A549 (cell line): ENCODE data around the gene DNALI1. TPM values are rescaled to one million over a fixed set of nuclear protein-coding genes. Genes with fewer than 3 reads are reported as not detected.

Source experiments
- ATAC-seq, 2 experiments: fragments of 200-7000 bp in 1 of 2; fragments of >200 bp in 1 of 2; cut with Nextera tagmentation in 1 of 2; cut with Tn5 transposase in 1 of 2; 3 replicates each; pipeline versions ENCODE4 v1.8.0 to v1.9.1; 2018 to 2020; ENCODE audit warnings: mild to moderate bottlenecking in 1 of 2, moderate library complexity in 1 of 2
- CTCF ChIA-PET: fragments of 300-600 bp; sonication (Branson Sonifier 250); formaldehyde crosslinking; extraction: SDS; loops from one replicate; lab custom pipeline; 2021; ENCODE audit warnings: antibody characterized with exemption, inconsistent platforms; lab: Yijun Ruan, JAX
- POLR2A ChIA-PET: fragments of 350-600 bp; formaldehyde crosslinking; extraction: SDS; loops from one replicate; lab custom pipeline; 2021; ENCODE audit warnings: antibody characterized with exemption, inconsistent platforms; lab: Yijun Ruan, JAX
- DNase-seq, 2 experiments: peaks; one replicate each; pipeline versions ENCODE4 v3.0.0 to v3.0.0-alpha.2; 2011 to 2016; ENCODE audit warnings: low read depth in 1 of 2, low spot score in 1 of 2
- FAIRE-seq: peaks from 2 replicates; lab custom pipeline; 2011; peaks lifted over from hg19 to GRCh38; lab: Jason Lieb, UNC
- H3K27ac ChIP-seq, 2 experiments: fragments of >200 bp; sonication (Bioruptor Twin); formaldehyde crosslinking; 3 replicates each; pipeline ENCODE4 v1.5.1; 2016 to 2017
- H3K4me1 ChIP-seq: fragments of >200 bp; sonication (Bioruptor Twin); formaldehyde crosslinking; 3 replicates; pipeline ENCODE4 v1.6.1; 2016
- H3K4me2 ChIP-seq: fragments of >200 bp; sonication (Bioruptor Twin); formaldehyde crosslinking; 3 replicates; pipeline ENCODE4 v1.6.1; 2016
- H3K4me3 ChIP-seq: fragments of >200 bp; sonication (Bioruptor Twin); formaldehyde crosslinking; 3 replicates; pipeline ENCODE4 v1.5.1; 2016
- H3K9me3 ChIP-seq: fragments of >200 bp; sonication (Bioruptor Twin); formaldehyde crosslinking; 3 replicates; pipeline ENCODE4 v1.6.1; 2016
- CEBPB ChIP-seq, 2 experiments: fragments of >200 bp in 1 of 2; sonication (Bioruptor Twin) in 1 of 2; formaldehyde crosslinking in 1 of 2; IDR thresholded peaks; 2 replicates each; pipeline ENCODE4 v1.6.1; 2012 to 2016
- CHD4 ChIP-seq: fragments of 200-600 bp; sonication (generic); IDR thresholded peaks from 2 replicates; pipeline ENCODE4 v1.6.1; 2016; ENCODE audit warnings: antibody characterized with exemption, mild to moderate bottlenecking, borderline replicate concordance
- ESRRA ChIP-seq: fragments of 150-350 bp; IDR thresholded peaks from 2 replicates; pipeline ENCODE4 v1.6.1; 2014; ENCODE audit warnings: mild to moderate bottlenecking, low read length, borderline replicate concordance
- FOSL2 ChIP-seq, 2 experiments: fragments of 450-650 bp in 1 of 2; fragments of >200 bp in 1 of 2; sonication (Bioruptor Twin) in 1 of 2; formaldehyde crosslinking; IDR thresholded peaks; 2 replicates each; pipeline versions ENCODE4 v1.5.0 to v1.6.1; 2016 to 2020; ENCODE audit warnings: mild to moderate bottlenecking in 1 of 2, moderate library complexity in 1 of 2
- HDAC2 ChIP-seq: fragments of 200-600 bp; sonication (generic); IDR thresholded peaks from 2 replicates; pipeline ENCODE4 v1.6.1; 2016
- HES2 ChIP-seq: fragments of >200 bp; sonication (Bioruptor Twin); formaldehyde crosslinking; IDR thresholded peaks from 2 replicates; pipeline ENCODE4 v1.6.1; 2016
- HOXB13 ChIP-seq: fragments of 250-450 bp; sonication (Bioruptor Pico); IDR thresholded peaks from 2 replicates; pipeline ENCODE4 v1.5.0; 2020; ENCODE audit warnings: low read depth, mild to moderate bottlenecking, moderate library complexity
- KDM5A ChIP-seq: fragments of 200-600 bp; sonication (generic); IDR thresholded peaks from 2 replicates; pipeline ENCODE4 v1.6.1; 2016; ENCODE audit warnings: antibody characterized with exemption, mild to moderate bottlenecking
- POLR2A ChIP-seq: IDR thresholded peaks from 2 replicates; pipeline ENCODE4 v1.6.1; 2012; ENCODE audit warnings: mild to moderate bottlenecking, low read length
- POLR2AphosphoS2 ChIP-seq: conservative IDR thresholded peaks from 2 replicates; pipeline ENCODE4 v1.6.1; 2012; ENCODE audit warnings: low read length, improper control_type of control experiment, inconsistent platforms
- RAD21 ChIP-seq, 2 experiments: fragments of >200 bp in 1 of 2; sonication (Bioruptor Twin) in 1 of 2; formaldehyde crosslinking in 1 of 2; IDR thresholded peaks in 1 of 2; conservative IDR thresholded peaks in 1 of 2; 2 replicates in 1 of 2; 3 replicates in 1 of 2; pipeline ENCODE4 v1.6.1; 2012 to 2018; ENCODE audit warnings: inconsistent platforms in 1 of 2
- RARB ChIP-seq: fragments of 250-450 bp; sonication (Bioruptor Pico); IDR thresholded peaks from 2 replicates; pipeline ENCODE4 v1.8.0; 2021; ENCODE audit warnings: mild to moderate bottlenecking, moderate library complexity
- REST ChIP-seq: fragments of 200-600 bp; sonication (generic); IDR thresholded peaks from 2 replicates; pipeline ENCODE4 v1.6.1; 2016; ENCODE audit warnings: antibody characterized with exemption, mild to moderate bottlenecking, moderate library complexity
- RFX5 ChIP-seq: fragments of 450-650 bp; IDR thresholded peaks from 2 replicates; pipeline ENCODE4 v1.7.1; 2014; ENCODE audit warnings: antibody characterized with exemption, mild to moderate bottlenecking, moderate library complexity
- SREBF2 ChIP-seq: fragments of 450-650 bp; IDR thresholded peaks from 2 replicates; pipeline ENCODE4 v1.6.1; 2014; ENCODE audit warnings: mild to moderate bottlenecking, moderate library complexity
- TFCP2L1 ChIP-seq: fragments of 250-450 bp; sonication (Bioruptor Pico); IDR thresholded peaks from 2 replicates; pipeline ENCODE4 v1.5.0; 2021; ENCODE audit warnings: mild to moderate bottlenecking
- ZFP36 ChIP-seq: fragments of 450-650 bp; IDR thresholded peaks from 2 replicates; pipeline ENCODE4 v1.6.1; 2014; ENCODE audit warnings: borderline replicate concordance; ENCODE audit not compliant: partially characterized antibody
- WGBS: methylation state at CpG from one replicate; pipeline ENCODE4 v1.1.6; 2017; ENCODE audit errors: missing lambda C conversion rate; 5-methylcytosine and 5-hydroxymethylcytosine counted together
- polyA plus RNA-seq, 4 experiments: library from polyadenylated mRNA; depleted of rRNA in 3 of 4; stranded (reverse); fragments of >200 nt; fragmentation: RNase III in 1 of 4; extraction: RNeasy Plus Mini Kit Qiagen cat#74134 plus additional on column Dnase treatment in 1 of 4; gene quantifications; 2 replicates in 3 of 4; 3 replicates in 1 of 4; pipeline ENCODE4 v1.2.3, GENCODE V29; 2011 to 2017
- TF ChIP-seq, protein P1 (sequence below): fragments of >200 bp; sonication (Bioruptor Twin); formaldehyde crosslinking; IDR thresholded peaks from 3 replicates; pipeline ENCODE4 v1.5.1; 2016
- TF ChIP-seq, protein P2 (sequence below): fragments of >200 bp; sonication (Bioruptor Twin); formaldehyde crosslinking; IDR thresholded peaks from 3 replicates; pipeline ENCODE4 v1.6.1; 2016

The DNALI1 gene
- polyA plus RNA-seq, 2 of the 4 experiments (the other 2 are of a cell fraction), result not detected

DNA sequence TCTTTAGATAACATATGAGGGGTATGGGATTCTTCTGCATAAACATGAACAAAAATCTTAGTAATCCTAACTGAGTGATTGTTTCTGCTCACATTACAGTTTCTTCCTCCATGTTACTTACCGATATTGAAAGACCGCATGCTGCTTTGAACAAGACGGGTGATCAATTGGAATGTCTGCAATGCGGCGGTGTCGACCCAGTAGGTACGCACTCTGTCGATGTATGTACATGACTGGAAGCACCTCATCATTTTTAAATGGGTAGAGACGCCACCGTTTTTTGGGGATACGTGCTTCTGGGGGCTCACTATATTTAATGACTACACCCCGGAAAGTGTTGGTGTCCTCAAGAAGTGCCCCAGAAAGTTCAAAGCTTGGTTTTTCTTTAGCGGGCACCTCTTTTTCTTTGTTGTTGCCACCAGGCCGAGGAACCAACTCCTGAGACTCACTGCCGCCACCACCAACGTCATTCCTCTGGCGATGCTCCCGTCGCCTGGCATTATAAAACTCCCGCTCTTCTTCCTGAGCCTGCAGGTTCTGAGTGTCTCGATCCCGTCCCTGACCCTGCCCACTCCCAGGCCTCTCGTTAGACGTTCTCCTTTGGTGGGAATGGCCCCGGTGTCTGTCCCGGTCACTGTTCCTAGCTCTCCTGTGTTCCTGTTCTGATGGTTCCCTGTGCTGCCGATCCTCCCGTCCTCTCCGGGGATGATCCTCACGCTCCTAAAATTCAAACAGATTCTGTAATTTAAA, 16.5 kb upstream of the DNALI1 start:
- H3K27ac ChIP-seq, result no peak overlapping the region
- no peak for ATAC-seq
- no peak overlapping the region for H3K4me2 ChIP-seq
- POLR2A ChIA-PET, result no interaction called here
- no peak for FAIRE-seq
- WGBS, result 95% methylated on average over 30 of the region's 30 CpGs
- no peak overlapping the region for H3K4me3 ChIP-seq
- DNase-seq, result no peak
- CTCF ChIA-PET, result no interaction called here
- H3K4me1 ChIP-seq, result peaks cover 19% of the 10 kb centered on the region; the same call in 2 of the 3 replicates
- TF ChIP-seq CEBPB (IDR thresholded peaks at IDR 0.05), result no peak
- TF ChIP-seq, all 56 proteins: peak for 0
- H3K9me3 ChIP-seq, result no peaks in the 10 kb centered on the region

DNA sequence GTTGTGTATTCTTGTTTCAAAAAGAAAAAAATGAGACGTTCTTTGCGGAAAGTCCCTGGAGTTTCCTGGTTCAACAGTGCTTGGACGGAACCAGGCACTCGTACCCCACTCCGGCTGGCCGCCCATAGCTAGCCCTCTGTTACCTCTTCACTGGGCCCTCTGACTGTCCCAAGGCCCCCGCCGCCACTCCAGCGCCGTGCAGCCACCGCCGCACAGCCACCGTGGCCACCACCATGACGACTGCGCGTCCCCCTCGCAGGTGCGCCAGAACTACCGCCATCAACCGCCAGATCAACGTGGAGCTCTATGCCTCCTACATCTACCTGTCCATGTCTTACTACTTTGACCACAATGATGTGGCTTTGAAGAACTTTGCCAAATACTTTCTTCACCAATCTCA, 12.2 kb upstream of the DNALI1 start:
- Histone ChIP-seq H3K9me3 (no peaks in the 10 kb centered on the region), H3K4me3 (no peak overlapping the region), H3K27ac (no peak overlapping the region), H3K4me1 (no peaks in the 10 kb centered on the region), H3K4me2 (no peak overlapping the region)
- no peak for DNase-seq
- 97% methylated on average over 20 of the region's 21 CpGs for WGBS
- ChIA-PET POLR2A (no interaction called here), CTCF (interaction anchor here (0.8 kb wide), 1 partner anchor 57 kb away, joined by 3 read pairs; no protein-coding TSS in a partner anchor)
- no peak for ATAC-seq
- no peak for FAIRE-seq
- TF ChIP-seq ZFP36 (no peak), HES2 (no peak), POLR2A (no peak), RARB (CRISPR knock-in tag) (no peak), POLR2AphosphoS2 (no peak), HOXB13 (CRISPR knock-in tag) (no peak), RFX5 (no peak), HDAC2 (no peak), ESRRA (no peak), TFCP2L1 (CRISPR knock-in tag) (no peak), FOSL2 (IDR thresholded peaks at IDR 0.05) (no peak), FOSL2 (CRISPR knock-in tag; IDR thresholded peaks at IDR 0.05) (no peak), SREBF2 (no peak), REST (no peak), KDM5A (no peak), RAD21 (conservative IDR thresholded peaks at IDR 0.05 in 1 of 2, IDR thresholded peaks at IDR 0.05 in 1 of 2) (no peak), CHD4 (no peak)
- TF ChIP-seq, protein P1, sequence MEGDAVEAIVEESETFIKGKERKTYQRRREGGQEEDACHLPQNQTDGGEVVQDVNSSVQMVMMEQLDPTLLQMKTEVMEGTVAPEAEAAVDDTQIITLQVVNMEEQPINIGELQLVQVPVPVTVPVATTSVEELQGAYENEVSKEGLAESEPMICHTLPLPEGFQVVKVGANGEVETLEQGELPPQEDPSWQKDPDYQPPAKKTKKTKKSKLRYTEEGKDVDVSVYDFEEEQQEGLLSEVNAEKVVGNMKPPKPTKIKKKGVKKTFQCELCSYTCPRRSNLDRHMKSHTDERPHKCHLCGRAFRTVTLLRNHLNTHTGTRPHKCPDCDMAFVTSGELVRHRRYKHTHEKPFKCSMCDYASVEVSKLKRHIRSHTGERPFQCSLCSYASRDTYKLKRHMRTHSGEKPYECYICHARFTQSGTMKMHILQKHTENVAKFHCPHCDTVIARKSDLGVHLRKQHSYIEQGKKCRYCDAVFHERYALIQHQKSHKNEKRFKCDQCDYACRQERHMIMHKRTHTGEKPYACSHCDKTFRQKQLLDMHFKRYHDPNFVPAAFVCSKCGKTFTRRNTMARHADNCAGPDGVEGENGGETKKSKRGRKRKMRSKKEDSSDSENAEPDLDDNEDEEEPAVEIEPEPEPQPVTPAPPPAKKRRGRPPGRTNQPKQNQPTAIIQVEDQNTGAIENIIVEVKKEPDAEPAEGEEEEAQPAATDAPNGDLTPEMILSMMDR, result no peak
- TF ChIP-seq, protein P2, sequence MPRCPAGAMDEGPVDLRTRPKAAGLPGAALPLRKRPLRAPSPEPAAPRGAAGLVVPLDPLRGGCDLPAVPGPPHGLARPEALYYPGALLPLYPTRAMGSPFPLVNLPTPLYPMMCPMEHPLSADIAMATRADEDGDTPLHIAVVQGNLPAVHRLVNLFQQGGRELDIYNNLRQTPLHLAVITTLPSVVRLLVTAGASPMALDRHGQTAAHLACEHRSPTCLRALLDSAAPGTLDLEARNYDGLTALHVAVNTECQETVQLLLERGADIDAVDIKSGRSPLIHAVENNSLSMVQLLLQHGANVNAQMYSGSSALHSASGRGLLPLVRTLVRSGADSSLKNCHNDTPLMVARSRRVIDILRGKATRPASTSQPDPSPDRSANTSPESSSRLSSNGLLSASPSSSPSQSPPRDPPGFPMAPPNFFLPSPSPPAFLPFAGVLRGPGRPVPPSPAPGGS, result no peak
